Right ventricle myocardium superior (tissue), 1 donor: ENCODE measurements around the gene FBXW2. TPM values are rescaled to one million over a fixed set of nuclear protein-coding genes. Genes with fewer than 3 reads are reported as not detected.
"Not testable (repeated sequence)": the region's sequence is repeated elsewhere in the genome, so short reads cannot be mapped to it uniquely, and the experiment has no call there.

Experiments
- ATAC-seq: fragments of 200-7000 bp; cut with Tn5 transposase; one replicate; pipeline ENCODE4 v1.9.1; 2020; ENCODE audit warnings: mild to moderate bottlenecking; ENCODE audit not compliant: poor library complexity
- DNase-seq: peaks from one replicate; pipeline ENCODE4 v3.0.0-alpha.2; 2020
- intact Hi-C: fragments of 100-400 bp; cut with DNase I; formaldehyde crosslinking; loops from one replicate; pipeline ENCODE4 v1.11.2; 2022
- total RNA-seq: library from RNA; stranded (reverse); fragmentation: NEBNext Ultra II Directional; extraction: Animal tissue kit (Norgen Biotek cat#: 25700); gene quantifications from one replicate; pipeline ENCODE4 v1.2.1, GENCODE V29; 2021
- donor health status: DM: no; HTN: yes; CAD: no; lungs with severe emphysema.

FBXW2 gene
- total RNA-seq, 1 donor from 2014 or later: 39.7 TPM

- no peak for DNase-seq
- no peak for ATAC-seq
- intact Hi-C loops: loop anchor here (5.0 kb wide), 2 partner anchors 180 to 305 kb away; no protein-coding TSS in a partner anchor
Measured at GRCh38 chr9:120757026-120757913, 35.9 kb downstream of the FBXW2 start.

DNA sequence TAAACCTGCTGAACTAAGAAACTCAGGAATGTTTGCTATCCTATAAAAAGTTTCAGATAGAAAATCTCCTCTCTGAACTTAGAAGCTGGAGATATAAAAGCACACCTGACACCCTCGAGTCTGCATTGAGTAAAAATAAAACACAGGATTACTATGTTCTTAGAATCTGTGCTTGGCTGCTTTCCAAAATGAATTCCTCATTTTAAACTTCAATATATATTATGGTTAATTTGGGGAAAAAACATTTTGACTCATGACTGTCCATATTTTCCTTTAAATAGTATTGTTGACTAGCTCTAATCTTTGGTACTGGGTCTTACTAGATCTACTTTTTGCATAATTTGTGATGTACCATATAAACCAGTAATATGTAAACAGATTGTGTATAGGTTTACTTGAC, 36.7 kb downstream of the FBXW2 start:
- DNase-seq (no peak), ATAC-seq (no peak)
- intact Hi-C loops: loop anchor here (5.0 kb wide), 2 partner anchors 181 to 306 kb away; no protein-coding TSS in a partner anchor

DNA sequence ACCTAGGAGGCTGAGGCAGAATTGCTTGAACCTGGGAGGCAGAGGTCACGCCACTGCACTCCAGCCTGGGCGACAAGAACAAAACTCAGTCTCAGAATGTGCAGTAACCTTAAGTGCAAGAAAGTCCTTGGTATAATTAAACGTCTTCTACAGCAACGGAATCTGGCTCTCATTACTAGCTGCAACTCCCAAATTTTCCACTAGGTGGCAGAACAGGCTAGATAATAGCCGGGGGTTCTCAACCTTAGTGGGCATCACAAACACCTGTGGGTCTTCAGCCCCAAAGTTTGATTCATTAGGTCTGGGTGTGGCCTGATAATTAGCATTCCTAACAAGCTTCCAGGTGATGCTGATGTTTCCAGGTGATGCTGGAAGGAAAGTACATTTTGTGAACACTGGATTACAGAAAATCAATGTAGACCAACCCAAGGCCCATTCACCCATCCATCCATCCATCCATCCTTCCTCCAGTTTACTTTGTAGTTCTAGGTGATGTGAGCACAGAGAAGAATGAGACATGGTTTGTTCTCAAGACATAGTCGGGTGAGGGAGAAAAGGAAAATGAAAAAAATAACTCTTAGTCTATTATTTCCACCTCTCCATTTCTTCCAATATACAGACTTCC, 37.3 kb downstream of the FBXW2 start:
- ATAC-seq: peak; percentile 79
- DNase-seq: no peak
- intact Hi-C loops: loop anchor here (5.0 kb wide), 2 partner anchors 181 to 306 kb away; no protein-coding TSS in a partner anchor

DNA sequence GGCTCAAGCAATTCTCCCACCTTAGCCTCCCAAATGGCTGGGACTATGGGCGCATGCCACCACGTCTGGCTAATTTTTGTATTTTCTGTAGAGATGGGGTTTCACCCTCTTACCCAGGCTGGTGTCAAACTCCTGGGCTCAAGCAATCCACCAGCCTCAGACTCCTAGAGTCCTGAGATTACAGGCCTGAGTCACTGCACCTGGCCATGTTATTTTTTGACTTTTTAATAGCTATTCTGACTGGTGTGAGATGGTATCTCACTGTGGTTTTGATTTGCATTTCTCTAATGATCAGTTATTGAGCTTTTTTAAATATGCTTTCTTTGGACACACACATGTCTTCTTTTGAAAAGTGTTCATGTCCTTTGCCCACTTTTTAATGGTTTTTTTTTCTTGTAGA, 38.2 kb downstream of the FBXW2 start:
- intact Hi-C loops: loop anchor here (5.0 kb wide), 2 partner anchors 182 to 307 kb away; no protein-coding TSS in a partner anchor
- ATAC-seq (no peak), DNase-seq (no peak)

DNA sequence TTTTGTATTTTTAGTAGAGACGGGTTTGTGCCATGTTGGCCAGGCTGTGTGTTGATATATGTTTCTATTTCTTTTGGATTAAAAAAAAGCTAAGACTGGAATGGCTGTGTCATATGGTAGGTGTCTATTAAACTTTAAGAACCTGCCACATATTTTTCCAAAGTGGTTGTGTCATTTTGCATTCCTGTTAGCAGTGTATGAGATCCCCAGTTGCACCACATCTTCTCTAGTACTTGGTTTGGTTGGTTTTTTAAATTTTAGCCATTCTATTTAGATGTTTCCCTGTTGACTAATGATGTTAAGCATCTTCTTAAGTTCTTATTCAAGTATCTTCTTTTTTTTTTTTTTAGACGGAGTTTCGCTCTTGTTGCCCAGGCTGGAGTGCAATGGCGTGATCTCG, 42.8 kb downstream of the FBXW2 start:
- intact Hi-C loops: no loop called here
- ATAC-seq (no peak), DNase-seq (no peak)

GRCh38 chr9:120746366-120746765, 46.9 kb downstream of the FBXW2 start:
- ATAC-seq, DNase-seq, intact Hi-C loops: not testable (repeated sequence)

DNA sequence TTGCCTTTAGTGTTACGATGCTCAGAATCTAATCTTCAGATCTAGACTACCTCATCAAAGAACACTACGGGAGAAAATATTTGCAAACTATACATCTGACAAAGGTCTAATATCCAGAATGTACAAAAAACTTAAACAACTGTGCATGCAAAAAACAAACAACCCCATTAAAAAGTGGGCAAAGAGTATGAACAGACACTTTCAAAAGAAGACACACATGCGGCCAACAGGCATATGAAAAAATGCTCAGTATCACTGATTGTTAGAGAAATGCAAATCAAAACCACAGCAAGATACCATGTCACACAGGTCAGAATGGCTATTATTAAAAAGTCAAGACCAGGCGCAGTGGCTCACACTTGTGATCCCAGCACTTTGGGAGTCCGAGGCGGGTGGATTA, 47.9 kb downstream of the FBXW2 start:
- intact Hi-C loops: no loop called here
- DNase-seq (no peak), ATAC-seq (no peak)

GRCh38 chr9:120742951-120743416, 50.2 kb downstream of the FBXW2 start:
- ATAC-seq (no peak), DNase-seq (no peak)
- intact Hi-C loops: no loop called here

- DNase-seq (no peak), ATAC-seq (no peak)
- intact Hi-C loops: no loop called here
Measured at GRCh38 chr9:120741701-120742100, 51.5 kb downstream of the FBXW2 start.

DNA sequence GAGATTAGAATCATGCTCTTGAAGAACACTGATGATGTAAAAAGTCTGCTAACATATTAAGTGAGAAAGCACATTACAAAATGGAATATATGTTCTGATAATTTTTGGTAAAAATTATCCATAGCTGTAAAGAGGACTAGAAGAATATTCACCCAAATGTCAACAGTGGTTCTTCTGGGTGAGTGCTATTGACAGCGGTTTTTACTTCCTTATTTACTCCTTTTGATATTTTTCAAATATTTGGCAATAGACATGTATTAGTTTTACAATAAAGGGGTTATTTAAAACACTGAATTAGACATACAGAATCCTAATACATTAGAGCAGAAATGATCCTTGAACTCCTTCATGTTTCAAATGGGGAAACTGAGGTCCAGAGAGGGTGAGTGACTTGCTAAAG, 52.0 kb downstream of the FBXW2 start:
- ATAC-seq (no peak), DNase-seq (no peak)
- intact Hi-C loops: no loop called here

- ATAC-seq: no peak
- intact Hi-C loops: no loop called here
- no peak for DNase-seq
Measured at GRCh38 chr9:120740132-120740531, 53.1 kb downstream of the FBXW2 start.

DNA sequence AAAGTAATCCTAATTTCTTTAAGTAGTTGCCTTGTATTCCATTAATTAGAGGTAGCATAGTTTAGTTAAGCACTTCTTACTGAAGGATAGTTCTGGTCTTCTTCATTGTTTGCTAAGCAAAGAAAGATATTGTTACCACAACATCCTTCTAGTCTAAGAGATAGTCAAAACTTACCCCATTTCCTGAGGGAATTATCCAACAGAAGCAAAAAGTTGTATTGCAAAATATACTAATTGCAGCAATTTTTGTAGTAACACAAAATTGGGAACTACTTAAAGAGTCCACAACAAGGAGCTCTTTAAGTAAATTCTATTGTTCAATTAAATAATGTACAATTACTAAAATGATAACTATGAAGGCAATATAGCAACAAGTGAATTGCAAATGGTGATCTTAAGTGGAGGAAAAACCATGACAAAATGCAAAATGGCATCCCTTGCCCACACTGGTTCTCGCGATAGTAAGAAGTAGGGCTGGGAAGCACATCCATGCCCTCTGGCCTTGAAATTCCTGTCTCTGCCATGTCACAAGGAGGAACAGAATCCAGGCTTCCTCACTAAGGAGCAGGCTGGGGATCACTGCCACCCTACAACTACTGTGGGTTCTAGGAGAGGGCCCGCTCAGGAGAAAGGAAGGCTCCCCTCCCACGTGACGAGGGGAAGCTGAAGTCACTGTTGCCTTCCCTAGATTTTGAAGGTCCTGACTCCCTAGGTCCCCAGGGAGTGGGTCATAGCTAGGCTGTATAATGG, 55.6 kb downstream of the FBXW2 start:
- intact Hi-C loops: no loop called here
- DNase-seq: no peak

DNA sequence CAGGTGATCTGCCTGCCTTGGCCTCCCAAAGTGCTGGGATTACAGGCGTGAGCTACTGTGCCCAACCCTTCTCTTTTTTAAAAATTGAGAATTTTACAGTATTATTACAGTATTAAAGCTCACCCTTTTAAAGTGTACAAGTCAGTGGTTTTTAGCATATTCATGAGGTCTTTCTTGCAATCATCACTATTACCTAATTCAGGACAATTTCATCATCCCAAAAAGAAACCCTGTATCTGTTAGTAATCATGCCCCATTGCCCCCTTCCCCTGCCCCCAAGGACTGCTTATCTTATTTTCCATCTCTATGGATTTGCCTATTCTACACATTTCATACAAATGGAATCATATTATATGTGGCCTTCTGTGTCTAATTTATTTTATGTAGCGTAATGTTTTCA, 56.3 kb downstream of the FBXW2 start:
- no peak for ATAC-seq
- DNase-seq: no peak
- intact Hi-C loops: no loop called here

More for the DNA sequence above, 55.6 kb downstream of the FBXW2 start:
- ATAC-seq: no peak

GRCh38 chr9:120735415-120736126, 57.6 kb downstream of the FBXW2 start:
- DNase-seq (peak; percentile 60), ATAC-seq (peak; percentile 30)
- intact Hi-C loops: no loop called here

- ATAC-seq: peak; percentile 26
- intact Hi-C loops: no loop called here
- no peak for DNase-seq
Measured at GRCh38 chr9:120734607-120735410, 58.4 kb downstream of the FBXW2 start.

GRCh38 chr9:120733190-120733589, 60.0 kb downstream of the FBXW2 start:
- DNase-seq: no peak
- intact Hi-C loops: no loop called here
- peak; percentile 58 for ATAC-seq

DNA sequence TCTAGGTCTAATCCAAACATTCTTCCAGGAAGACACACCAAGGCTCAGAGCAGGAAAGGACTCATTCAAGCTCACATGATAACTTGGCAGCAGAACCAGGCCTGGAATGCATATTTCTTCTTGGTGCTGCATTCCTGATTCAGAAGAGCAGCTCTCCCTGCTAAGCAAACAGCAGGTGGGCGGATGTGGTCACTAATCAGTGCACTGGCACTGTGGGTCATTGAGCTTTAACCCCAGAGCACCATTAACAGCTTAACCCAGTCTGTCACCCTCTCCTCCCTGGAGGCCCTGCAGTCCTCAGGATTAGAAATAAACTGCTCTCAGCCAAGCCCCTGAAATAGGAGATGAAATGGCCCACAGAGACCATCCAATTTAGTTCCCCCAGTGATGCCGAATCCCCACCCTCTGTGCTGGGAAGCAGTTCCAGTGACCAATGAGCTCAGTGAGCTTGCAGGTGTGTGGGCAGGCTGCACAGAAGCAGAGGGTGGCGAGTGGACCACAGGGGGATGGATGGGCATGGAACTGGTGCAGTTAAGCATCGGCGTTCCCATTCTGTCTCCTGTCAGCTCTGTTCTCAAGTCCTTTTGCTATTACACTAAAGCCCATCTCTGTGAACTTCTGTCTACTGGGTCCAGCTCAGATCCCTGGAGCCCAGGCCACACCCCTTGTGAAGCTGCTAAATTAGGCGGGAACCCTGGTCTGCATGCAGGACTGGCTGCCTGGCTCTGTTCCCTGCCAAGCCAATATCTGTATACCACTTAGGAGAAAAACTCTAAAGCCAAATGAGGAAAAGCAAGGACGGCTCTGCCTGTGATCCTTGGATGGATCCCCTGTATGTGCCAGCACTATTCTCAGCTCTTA, 62.3 kb downstream of the FBXW2 start:
- DNase-seq (peak; percentile 73), ATAC-seq (peak; percentile 85)
- intact Hi-C loops: no loop called here
